DND-41 (cell line): ENCODE results near the gene GPR61.

Experiments used
- ATAC-seq: fragments of 200-7000 bp; cut with Tn5 transposase; 3 replicates; pipeline ENCODE4 v1.9.1; 2021; ENCODE audit warnings: low read depth; ENCODE audit not compliant: insufficient read depth
- DNase-seq: peaks from one replicate; pipeline ENCODE4 v3.0.0-alpha.2; 2020
- H2AFZ ChIP-seq: 2 replicates; pipeline ENCODE4 v1.6.0; 2012; ENCODE audit warnings: low read depth, low read length
- H3K27ac ChIP-seq: 2 replicates; pipeline ENCODE4 v1.5.1; 2012; ENCODE audit warnings: low read length, inconsistent platforms
- H3K27me3 ChIP-seq: fragments of 200-600 bp; sonication (generic); 2 replicates; pipeline ENCODE4 v1.6.0; 2012; ENCODE audit warnings: low read length, mild to moderate bottlenecking, inconsistent platforms; ENCODE audit not compliant: insufficient read depth, poor library complexity
- H3K36me3 ChIP-seq: 2 replicates; pipeline ENCODE4 v1.5.1; 2012; ENCODE audit warnings: low read length, inconsistent platforms; ENCODE audit not compliant: insufficient read depth
- H3K4me1 ChIP-seq: 2 replicates; pipeline ENCODE4 v1.5.1; 2012; ENCODE audit warnings: mild to moderate bottlenecking, low read length; ENCODE audit not compliant: insufficient read depth
- H3K4me2 ChIP-seq: 2 replicates; pipeline ENCODE4 v1.6.0; 2012; ENCODE audit warnings: mild to moderate bottlenecking, moderate library complexity, low read length, inconsistent platforms; ENCODE audit not compliant: insufficient read depth
- H3K4me3 ChIP-seq, 2 experiments: fragments of 200-600 bp in 1 of 2; shearing (Covaris generic) in 1 of 2; 2 replicates each; pipeline ENCODE4 v1.5.1; 2012 to 2016; ENCODE audit warnings: inconsistent platforms in 2 of 2, low read length in 2 of 2, mild to moderate bottlenecking in 2 of 2, low read depth in 1 of 2, moderate library complexity in 1 of 2
- H3K79me2 ChIP-seq: 2 replicates; pipeline ENCODE4 v1.6.0; 2012; ENCODE audit warnings: low read length, inconsistent platforms; ENCODE audit not compliant: insufficient read depth
- H3K9ac ChIP-seq: 2 replicates; pipeline ENCODE4 v1.6.0; 2012; ENCODE audit warnings: low read depth, mild to moderate bottlenecking, inconsistent platforms, low read length, moderate library complexity
- H3K9me3 ChIP-seq: 2 replicates; pipeline ENCODE4 v1.5.1; 2012; ENCODE audit warnings: low read length, moderate library complexity, mild to moderate bottlenecking, inconsistent platforms; ENCODE audit not compliant: insufficient read depth, severe bottlenecking
- H4K20me1 ChIP-seq: 2 replicates; pipeline ENCODE4 v1.6.0; 2012; ENCODE audit warnings: low read length; ENCODE audit not compliant: insufficient read depth
- CTCF ChIP-seq: IDR thresholded peaks from 2 replicates; pipeline ENCODE4 v1.5.1; 2012; ENCODE audit warnings: borderline replicate concordance, low read length, moderate library complexity, mild to moderate bottlenecking; ENCODE audit not compliant: poor library complexity, severe bottlenecking; ENCODE audit errors: extremely low read depth
- EZH2 ChIP-seq: IDR thresholded peaks from 3 replicates; pipeline ENCODE4 v1.6.1; 2012; ENCODE audit warnings: borderline replicate concordance, low read depth, mild to moderate bottlenecking, moderate library complexity, low read length, inconsistent platforms; ENCODE audit not compliant: severe bottlenecking

Gene GPR61

GRCh38 chr1:109531826-109532364 is 7.8 kb upstream of the GPR61 start:
- Histone ChIP-seq H3K4me1 (peaks cover 13% of the 10 kb centered on the region), H3K9me3 (no peaks in the 10 kb centered on the region), H3K4me2 (peak overlapping the region; percentile 60), H4K20me1 (no peaks in the 10 kb centered on the region), H3K4me3 (peak overlapping the region in 1 of 2 experiments; percentile 46; a peak in 1 of 4 replicates), H3K27me3 (no peaks in the 10 kb centered on the region), H3K36me3 (no peaks in the 10 kb centered on the region), H3K79me2 (no peaks in the 10 kb centered on the region), H3K9ac (peak overlapping the region; percentile 47; the same call in 1 of the 2 replicates), H3K27ac (peak overlapping the region; percentile 65; the same call in 1 of the 2 replicates), H2AFZ (peak overlapping the region; percentile 92)
- DNase-seq (no peak), ATAC-seq (no peak)
- TF ChIP-seq EZH2, result no peak
- TF ChIP-seq CTCF, result no peak

DNA sequence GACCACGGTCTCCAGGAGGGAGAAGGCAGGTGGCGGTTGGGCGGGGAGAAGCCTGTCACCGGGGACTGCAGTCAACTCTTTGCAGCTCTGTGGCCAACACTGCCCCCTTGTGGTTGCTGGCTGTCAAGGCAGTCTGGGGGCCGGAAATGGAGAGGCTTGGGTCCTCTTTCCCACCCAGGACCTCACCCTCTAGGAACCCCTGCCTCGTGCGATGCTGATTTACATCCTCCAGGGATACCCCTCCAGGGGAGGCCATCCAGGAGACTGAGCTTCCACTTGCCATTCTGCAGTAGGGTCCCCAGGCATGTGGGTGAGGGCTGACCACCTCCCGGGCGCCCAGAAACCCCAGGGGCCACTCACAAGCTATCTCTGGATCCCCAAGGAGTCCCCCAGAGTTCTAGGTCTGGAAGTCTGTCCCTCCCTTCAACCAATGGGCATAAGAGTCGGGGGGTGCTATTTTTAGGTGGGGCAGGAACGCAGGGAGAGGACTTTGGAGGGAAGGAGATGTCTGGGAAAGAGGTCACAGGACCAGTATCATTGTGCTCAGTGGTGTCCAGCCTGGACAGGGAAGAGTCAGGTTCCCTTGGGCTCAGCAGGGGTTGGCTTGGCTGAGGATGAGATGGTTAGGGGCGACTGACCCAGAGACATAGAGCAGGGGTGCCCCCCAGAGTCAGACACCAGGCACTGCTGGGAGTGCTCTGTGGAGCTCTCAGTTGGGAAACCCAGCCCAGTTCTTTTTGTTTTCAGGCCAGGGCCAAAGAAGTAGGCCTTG is 7.1 kb upstream of the GPR61 start:
- peak overlapping the region; percentile 65 for H3K27ac ChIP-seq
- H3K4me3 ChIP-seq, result peak overlapping the region in 1 of 2 experiments; percentile 46; a peak in 2 of 4 replicates
- peak overlapping the region; percentile 92 for H2AFZ ChIP-seq
- no peaks in the 10 kb centered on the region for H3K36me3 ChIP-seq
- H3K27me3 ChIP-seq, result no peaks in the 10 kb centered on the region
- TF ChIP-seq EZH2, result no peak
- TF ChIP-seq CTCF, result peak; percentile 99
- H3K4me1 ChIP-seq, result peaks cover 13% of the 10 kb centered on the region
- DNase-seq (peak; percentile 91), ATAC-seq (peak; percentile 91)
- H3K79me2 ChIP-seq, result no peaks in the 10 kb centered on the region
- H4K20me1 ChIP-seq, result no peaks in the 10 kb centered on the region
- H3K4me2 ChIP-seq, result peak overlapping the region; percentile 60
- H3K9ac ChIP-seq, result peak overlapping the region; percentile 47
- no peaks in the 10 kb centered on the region for H3K9me3 ChIP-seq

DNA sequence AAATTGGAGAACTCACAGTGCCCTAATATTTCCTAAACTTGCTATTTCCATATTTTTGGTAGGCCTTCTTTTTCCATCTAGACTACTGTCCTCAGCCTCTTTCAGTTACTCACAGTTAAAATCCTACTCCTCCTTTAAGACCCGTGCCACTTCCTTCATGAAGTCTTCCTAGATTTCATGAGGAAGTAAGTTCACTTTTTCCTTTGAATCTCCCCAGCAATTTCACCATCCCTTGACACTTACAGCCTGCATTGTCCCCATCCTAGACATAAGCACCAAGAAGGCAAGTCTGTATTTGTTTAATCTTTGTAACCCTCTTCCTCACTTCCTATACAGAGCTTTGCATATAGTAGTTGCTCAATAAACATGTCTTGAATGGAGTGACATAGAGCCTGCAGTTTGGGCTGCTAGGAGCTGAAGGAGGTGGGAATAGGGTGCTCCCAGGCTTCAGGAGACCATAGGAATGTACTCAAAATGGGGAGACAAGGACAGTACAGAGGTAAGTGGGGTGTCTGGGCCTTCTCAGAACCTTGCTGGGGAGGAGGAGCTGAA is 5.3 kb upstream of the GPR61 start:
- no peak for ATAC-seq
- Histone ChIP-seq H3K27ac (no peak overlapping the region), H3K36me3 (no peaks in the 10 kb centered on the region), H2AFZ (no peak overlapping the region), H3K9me3 (no peaks in the 10 kb centered on the region), H3K4me3 (no peak overlapping the region), H3K9ac (no peak overlapping the region), H3K79me2 (no peaks in the 10 kb centered on the region), H4K20me1 (no peaks in the 10 kb centered on the region), H3K4me1 (peaks cover 13% of the 10 kb centered on the region), H3K27me3 (no peaks in the 10 kb centered on the region), H3K4me2 (no peak overlapping the region)
- no peak for DNase-seq
- TF ChIP-seq CTCF (no peak), EZH2 (no peak)
